ENCODE data around the gene DAB1.
"Not testable (repeated sequence)": the region's sequence is repeated elsewhere in the genome, so short reads cannot be mapped to it uniquely, and the experiment has no call there.

The DAB1 gene

DNA sequence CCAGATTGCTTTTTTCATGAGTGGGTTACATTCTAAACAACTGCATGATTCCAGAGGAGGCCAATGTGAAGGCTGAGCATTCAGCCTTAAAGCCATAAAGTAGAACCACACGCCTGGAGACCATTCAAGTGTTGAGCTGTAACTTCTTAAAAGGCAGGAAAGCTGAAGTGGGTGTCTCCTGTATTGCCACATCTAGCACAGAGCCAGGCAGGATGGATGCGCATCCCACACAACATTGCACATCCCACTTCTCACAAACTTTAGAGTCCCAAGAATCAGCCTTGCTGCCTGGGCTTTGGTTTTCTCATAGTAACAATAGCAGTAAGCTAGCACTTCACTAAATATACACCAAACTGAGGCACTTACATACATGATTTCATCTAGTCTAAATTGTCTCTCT, 151.7 kb downstream of the DAB1 start:
- no peak for DNase-seq (ENCODE audit: low spot score)

- DNase-seq (ENCODE audit: low spot score): no peak
These were observed 152.7 kb downstream of the DAB1 start for GRCh38 chr1:57270927-57271698.

DNA sequence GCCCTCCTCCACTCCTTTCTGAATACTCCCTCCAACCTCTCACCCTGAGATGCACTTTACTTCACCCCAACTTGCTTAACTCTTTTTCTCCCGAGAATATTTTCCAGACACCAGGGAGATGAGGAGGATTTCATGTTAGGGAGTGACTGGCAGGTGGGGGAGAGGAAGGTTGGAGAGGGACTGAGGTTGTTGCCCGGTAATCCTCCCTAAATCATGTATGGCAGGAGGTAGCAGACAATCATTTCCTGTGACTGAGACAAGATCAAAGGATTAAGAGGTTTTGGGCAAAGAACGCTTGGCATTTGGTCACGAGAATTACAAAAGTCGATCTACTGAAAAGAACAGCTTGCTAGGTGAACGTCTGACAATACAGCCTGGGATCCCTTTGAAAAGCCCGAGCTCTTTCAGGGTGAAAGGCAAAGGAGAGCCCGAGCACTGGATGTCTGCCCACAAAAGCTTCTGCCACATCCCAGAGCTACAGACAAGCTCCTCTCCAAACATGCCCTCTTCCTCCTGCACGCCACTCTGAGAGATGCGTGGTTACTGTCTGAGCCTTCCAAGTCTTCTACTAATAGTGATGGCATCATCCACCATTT, 154.1 kb downstream of the DAB1 start:
- no peak for DNase-seq (ENCODE audit: low spot score)

GRCh38 chr1:57265104-57265503, 158.8 kb downstream of the DAB1 start:
- peak; percentile 54 for DNase-seq (ENCODE audit: low spot score)

DNA sequence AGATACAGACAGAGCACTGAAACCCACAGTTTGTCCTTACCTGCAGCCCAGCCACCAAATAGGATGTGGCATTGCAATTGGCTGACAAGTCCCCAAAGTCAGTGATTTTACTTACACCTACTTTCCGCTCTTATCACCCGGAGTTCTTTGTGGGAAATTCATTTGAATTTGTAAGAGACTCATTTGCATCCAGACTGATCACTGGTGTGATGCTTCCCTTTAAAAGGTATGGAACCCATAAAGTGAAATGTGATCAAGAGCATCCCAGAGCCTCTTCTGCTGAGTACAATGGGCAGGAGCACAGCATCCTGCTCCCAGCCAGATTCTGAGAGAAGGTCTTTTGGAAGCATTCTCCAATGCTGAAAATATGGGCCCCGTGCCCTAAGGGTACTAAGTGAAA, 161.4 kb downstream of the DAB1 start:
- no peak for DNase-seq (ENCODE audit: low spot score)

DNA sequence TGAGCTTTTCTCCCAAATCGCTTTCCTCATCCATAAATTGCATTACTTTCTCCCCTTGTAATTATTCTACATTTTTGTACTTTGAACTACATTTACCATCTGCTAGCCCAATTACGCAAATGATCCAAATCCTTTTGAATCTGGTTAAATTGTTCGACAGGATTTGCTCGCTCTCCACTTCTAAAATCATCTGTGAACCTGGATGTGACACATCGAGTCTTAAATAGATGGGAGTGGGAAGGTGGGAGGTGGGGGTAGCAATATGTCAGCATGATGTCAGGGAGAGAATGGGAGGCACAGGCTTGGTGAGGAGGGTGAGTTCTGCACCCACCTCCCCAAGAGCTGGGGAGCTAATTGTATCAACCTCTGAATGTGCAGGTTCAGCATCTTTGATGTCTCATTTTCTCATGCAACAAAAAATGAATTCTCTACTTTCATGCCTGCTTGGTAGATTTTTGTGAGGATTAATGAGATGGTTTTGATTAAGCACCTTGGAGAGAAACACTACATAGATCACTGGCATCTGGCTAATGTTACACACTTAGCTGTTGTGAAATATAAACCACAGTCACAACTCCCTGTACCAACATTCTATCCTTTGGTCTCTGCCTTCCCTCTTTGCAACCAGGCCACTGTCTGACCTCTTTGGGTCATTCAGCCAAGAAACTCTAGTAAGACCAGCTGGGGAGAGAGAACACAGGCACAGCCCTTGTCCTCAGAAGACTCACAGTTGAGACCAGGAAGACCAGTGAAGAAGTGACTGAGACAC, 165.1 kb downstream of the DAB1 start:
- peak; percentile 33 for DNase-seq (ENCODE audit: low spot score)

DNA sequence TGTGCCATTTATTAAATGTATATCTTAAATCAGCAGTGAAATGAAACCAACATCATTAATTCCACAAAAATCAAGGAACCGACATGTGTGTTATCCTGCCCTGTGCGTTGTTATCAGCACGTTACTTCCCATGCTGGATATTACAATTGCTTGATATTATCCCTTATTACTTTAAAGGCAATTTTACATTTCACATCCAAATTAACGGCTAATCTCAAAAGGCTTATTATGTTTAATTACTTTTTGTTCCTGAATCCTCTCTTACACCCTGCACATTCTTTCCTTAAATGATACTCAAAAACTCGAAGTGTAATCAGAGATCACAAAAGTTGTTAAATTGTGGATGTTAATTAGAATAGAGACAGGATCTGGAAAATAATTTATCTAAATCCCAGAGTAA, 167.9 kb downstream of the DAB1 start:
- DNase-seq (ENCODE audit: low spot score): no peak

GRCh38 chr1:57254022-57254421, 169.8 kb downstream of the DAB1 start:
- no peak for DNase-seq (ENCODE audit: low spot score)

DNA sequence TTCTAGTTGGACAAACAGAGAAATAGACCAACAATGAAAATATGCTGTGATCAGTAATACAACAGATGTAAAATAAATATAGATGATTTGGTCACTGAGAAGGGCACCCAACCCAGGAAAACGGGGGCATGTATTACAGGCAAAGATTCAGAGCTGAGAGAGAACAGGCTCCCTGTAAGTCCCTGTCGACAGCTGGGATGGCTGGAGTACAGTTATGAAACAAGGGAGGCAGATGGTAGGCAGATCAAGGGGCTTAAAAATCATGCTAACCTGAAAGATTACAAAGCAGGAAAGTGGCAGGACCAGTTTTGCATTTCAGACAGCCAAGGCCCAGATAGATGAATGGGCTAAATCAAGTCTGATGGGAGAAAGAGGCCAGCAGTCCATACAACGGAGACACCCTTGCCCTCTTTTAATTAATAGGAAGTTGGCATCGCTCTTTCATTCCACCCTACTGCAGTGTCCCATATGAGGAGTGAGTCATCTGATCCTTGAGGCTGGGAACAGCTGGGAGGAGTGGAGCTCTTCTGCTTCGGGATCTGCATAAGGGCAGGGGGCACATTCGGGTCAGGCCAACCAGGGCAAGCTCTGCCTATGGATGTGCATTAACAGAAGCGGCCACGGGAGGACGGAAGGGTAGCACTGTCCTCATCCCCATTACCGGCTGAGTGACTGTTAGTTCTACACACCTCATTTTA, 171.1 kb downstream of the DAB1 start:
- no peak for DNase-seq (ENCODE audit: low spot score)

- DNase-seq (ENCODE audit: low spot score): no peak
These were observed 173.8 kb downstream of the DAB1 start for GRCh38 chr1:57250021-57250420.

GRCh38 chr1:57249511-57249910, 174.3 kb downstream of the DAB1 start:
- no peak for DNase-seq (ENCODE audit: low spot score)

GRCh38 chr1:57248830-57249229, 175.0 kb downstream of the DAB1 start:
- DNase-seq (ENCODE audit: low spot score): no peak

DNA sequence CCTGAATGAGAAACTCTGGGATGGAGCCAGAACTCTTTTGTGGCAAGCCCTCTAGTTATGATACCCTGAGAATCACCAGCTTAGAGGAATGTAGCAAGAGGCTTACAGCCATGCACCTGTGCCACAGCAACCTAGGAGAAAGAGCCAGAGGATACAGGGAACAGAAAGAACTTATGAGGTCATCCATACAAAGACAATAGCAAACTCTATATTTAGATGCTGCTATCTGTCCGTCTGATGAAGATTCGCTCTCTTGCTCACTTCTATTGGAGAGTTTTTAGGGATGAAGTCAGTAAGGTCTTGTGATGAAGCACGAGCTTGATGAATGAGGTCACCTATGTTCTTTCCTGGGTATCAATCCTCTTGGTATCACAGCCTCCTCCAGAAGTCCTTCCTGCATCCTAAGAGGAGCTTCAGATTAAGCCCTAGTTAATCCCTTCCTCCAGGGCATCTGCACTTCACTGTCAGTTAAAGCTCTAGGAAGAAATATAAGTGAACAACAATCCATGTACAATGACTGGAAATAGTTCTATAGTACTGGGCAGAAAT, 185.6 kb downstream of the DAB1 start:
- no peak for DNase-seq (ENCODE audit: low spot score)

- no peak for DNase-seq (ENCODE audit: low spot score)
These were observed 187.9 kb downstream of the DAB1 start for GRCh38 chr1:57235730-57236510.

DNA sequence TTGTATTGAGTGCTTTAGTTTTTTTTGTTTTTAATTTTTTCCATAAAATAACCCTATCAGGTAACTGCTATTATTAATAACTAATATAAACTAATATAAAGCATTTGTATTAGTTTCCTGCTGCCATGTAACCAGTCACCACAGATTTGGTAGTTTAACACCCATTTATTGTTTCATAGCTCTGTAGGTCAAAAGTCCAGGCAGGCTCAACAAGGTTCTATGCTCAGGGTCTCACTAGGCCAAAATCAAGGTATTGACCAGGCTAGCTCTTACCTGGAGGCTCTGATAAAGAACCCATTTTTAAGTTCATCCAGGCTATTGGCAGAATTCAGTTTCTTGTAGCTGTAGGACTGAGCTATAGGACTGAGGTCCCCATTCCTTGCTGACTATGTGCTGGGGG, 189.4 kb downstream of the DAB1 start:
- DNase-seq (ENCODE audit: low spot score): no peak

DNA sequence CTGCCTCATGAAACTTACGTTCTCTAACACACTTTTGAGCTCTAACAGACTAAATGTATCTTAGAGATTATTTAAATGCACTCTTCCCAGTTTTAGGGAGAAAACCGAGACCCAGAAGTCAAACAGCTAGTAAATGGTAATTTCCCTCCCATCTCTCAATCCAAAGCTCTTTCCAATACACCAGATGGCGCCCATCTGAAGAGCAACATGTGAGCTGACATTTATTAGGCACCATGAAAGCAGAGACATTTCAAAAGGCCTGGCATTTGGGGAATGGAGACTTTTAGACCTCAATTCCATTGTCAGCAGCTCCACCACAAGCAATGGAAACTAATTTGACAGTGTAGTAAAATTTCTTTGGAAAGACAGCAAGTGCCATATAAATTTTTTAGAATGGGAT, 191.4 kb downstream of the DAB1 start:
- DNase-seq (ENCODE audit: low spot score): no peak

- no peak for DNase-seq (ENCODE audit: low spot score)
These were observed 193.9 kb downstream of the DAB1 start for GRCh38 chr1:57229998-57230397.

DNA sequence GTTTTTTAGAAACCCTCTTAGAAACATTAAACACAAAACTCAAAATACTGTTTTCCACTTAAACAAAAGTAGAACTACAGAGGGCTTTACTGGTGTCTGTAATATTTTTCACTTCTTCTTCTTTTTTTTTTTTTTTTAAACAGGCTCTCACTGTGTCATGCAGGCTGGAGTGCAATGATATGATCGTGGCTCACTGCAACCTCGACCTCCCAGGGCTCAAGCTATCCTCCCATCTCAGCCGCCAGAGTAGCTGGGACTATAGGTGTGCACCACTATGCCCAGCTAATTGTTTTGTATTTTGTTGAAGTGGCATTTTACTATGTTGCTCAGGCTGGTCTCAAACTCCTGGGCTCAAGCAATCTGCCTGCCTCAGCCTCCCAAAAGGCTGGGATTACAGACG, 194.8 kb downstream of the DAB1 start:
- no peak for DNase-seq (ENCODE audit: low spot score)

DNA sequence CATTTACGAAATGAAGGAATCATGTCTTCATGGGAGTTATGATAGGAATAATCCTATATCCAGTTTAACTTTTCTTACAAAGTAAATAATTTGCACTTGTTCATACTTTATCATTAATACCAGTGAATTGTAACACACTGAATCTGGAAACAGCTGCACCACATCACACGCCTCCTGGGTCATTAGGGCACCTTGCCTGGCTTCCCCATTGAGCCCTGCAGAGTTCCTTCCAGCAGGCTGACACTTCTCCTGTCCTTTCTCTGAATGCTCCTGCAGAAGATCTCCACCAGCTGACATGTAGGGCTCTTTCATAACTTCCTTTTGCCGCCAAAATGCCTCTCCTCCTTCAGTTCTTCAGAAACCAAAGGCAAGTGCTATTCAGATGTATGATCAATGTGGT, 201.1 kb downstream of the DAB1 start:
- no peak for DNase-seq (ENCODE audit: low spot score)

- DNase-seq (ENCODE audit: low spot score): no peak
These were observed 201.6 kb downstream of the DAB1 start for GRCh38 chr1:57222307-57222706.

- not testable (repeated sequence) for DNase-seq (ENCODE audit: low spot score)
These were observed 203.0 kb downstream of the DAB1 start for GRCh38 chr1:57220905-57221304.
